Tongue (tissue), 2 donors: ENCODE data around the gene FRMPD2. TPM values are rescaled to one million over a fixed set of nuclear protein-coding genes. Genes with fewer than 3 reads are reported as not detected.
"Not testable (repeated sequence)": the region's sequence is repeated elsewhere in the genome, so short reads cannot be mapped to it uniquely, and the experiment has no call there.

Experiments
- DNase-seq: peaks from one replicate; pipeline ENCODE4 v3.0.0-alpha.2; 2015
- total RNA-seq: library from RNA; depleted of rRNA; stranded (reverse); fragments of >200 nt; gene quantifications from one replicate; pipeline ENCODE4 v1.2.3, GENCODE V29; 2014

Gene FRMPD2
- total RNA-seq, 1 donor from 2014 or later = not detected

DNA sequence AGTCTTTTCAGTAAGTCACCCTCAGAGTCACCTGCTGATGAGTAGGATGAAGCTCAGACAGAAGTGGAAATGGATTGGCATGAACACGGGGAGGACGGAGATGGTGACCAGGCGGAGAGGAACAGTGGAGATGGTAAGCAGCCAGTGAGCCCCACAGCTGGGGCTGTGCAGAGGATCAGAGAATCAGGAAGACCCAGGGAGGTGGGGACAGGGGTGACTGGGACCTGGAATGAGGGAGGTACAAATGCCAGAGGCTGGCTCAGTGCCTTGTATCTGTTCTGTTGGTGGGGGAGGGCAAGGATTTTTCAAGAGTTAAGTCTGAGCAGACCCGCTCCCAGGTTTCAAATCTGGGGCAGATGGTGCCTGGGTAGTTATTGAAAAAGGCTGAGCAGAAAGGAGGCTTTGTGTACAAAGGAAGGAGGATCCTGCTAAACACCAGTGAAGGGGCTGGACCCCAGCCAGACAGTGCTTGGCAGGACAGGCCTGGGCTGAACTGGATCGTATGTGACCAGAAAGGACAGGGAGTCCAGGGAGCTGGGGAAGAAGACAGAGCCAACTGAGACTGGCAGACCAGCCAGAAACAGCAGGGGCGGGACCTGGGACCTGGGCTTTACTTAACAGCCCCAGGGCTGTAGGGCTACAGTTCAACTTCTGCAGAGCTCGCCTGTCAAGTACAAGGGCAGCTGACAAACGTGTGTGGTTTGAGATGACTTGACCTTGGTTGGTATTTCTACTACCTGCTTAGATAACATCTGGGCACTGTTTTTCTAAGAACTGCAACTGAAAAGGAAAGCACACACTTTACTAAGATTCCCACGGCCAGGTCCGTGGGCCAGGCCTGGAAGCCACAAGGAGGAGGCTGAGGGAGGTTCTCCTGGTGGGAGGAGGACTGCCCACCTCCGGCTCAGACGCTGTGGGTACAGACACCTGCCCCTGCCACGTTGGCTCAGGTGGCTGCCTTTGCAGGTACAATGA, 13.2 kb upstream of the FRMPD2 start:
- DNase-seq = peak; percentile 63

DNA sequence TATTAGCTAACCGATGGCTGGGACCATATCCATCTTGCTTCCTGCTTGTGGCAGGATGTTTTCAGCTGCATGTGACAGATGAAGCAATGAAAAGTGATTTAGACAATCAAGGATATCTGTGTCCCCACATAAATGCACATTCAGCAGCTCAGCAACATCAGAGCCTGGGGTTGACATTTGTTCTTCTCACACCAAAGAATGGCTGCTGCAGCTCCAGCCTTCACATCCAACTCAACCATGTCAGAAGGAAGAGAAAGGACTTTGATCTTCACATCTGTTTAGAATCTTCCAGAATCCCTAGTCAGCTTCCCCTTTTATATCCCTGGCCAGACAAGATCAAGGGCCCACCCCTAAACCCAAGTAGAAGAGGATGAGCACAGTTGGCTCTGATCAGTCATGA, 11.9 kb upstream of the FRMPD2 start:
- no peak for DNase-seq

DNA sequence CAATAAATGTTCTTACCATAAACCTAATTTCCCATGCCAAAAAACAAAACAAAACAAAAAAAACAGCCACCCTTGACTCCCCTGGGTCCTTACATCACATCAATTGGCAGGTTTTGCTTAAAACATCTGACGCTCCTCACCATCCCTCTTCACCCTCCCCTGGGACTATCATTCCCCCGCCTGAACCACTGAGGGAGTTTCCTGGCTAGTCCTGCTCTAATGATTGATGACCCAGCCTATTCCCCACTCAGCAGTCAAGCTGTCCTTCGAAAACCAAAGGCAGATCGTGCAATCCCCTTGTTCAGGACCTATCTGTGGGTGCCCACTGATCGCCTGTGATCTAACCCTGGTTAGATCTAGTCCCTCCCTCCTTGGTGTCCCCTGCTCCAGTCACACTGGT, 11.2 kb upstream of the FRMPD2 start:
- no peak for DNase-seq

DNA sequence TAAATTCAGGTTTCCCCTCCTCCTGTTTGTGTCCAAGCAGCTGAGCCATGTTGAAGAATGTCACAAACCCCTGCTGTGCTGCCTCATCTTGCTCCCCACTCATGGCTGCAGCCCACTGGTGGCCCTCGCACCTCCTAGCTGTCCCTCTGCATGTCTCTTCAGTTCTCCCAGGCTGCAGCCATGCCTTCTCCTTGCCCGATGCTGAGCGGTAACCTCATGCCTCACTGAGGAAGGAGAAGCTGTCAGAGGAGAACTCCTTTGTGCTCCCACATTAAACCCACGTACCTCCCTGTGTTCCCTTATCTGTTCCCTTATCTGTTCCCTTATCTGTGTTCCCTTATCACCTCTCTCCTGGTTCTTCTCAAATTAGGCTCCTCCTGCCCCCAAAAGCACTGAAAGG, 10.3 kb upstream of the FRMPD2 start:
- no peak for DNase-seq

DNA sequence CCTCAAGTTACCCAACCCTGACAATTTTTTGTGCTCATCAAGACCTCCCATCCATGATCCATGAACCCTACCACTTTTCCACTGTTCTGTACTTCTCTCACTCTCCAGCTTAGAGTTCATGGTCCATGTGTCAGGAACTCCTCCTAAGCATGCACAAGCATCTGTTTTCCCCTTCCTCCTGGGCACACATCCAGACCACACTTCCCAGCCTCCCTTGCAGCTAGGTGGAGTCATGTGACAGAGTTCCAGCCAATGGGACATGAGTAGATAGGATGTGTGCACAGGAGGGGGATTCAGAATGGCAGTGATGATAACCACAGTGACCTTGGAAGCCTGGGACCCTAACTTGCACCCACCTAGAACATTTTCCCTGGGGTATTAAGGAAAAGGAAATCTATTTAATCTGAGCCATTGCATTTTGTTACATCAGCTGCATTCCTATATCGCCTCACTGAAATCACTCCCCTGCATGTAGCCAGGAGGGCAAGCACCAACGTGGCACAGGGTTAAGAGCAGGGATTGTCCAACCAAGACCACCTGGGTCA, 9.6 kb upstream of the FRMPD2 start:
- DNase-seq = no peak

DNA sequence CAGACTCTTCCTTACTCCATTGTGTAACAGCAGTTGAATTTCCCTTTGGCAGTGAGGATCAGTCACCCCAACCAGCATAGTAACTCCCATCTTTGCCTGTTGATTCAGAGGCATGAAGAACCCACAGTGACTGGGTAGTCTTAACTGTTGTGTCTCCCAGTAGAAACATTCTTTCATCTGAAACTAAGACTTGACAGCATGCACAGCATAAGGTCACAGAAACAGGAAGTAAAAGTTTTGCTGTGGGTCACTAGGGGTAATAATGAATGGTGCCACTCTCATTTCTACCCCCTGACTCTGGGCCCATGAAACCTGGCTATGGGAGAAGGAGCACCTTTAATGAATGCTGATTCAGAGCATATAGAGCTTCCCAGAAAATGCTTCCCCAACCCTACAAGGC, 8.3 kb upstream of the FRMPD2 start:
- no peak for DNase-seq

DNA sequence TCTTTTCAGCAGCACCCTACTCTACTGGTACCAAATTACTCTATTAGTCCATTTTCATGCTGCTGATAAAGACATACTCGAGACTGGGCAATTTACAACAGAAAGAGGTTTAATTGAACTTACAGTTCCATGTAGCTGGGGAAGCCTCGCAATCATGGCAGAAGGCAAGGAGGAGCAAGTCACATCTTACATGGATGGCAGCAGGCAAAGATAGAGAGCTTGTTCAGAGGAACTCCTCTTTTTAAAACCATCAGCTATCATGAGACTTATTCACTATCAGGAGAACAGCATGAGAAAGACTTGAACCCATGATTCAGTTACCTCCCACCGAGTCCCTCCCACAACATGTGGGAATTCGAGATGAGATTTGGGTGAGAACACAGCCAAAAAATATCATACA, 7.2 kb upstream of the FRMPD2 start:
- not testable (repeated sequence) for DNase-seq

DNA sequence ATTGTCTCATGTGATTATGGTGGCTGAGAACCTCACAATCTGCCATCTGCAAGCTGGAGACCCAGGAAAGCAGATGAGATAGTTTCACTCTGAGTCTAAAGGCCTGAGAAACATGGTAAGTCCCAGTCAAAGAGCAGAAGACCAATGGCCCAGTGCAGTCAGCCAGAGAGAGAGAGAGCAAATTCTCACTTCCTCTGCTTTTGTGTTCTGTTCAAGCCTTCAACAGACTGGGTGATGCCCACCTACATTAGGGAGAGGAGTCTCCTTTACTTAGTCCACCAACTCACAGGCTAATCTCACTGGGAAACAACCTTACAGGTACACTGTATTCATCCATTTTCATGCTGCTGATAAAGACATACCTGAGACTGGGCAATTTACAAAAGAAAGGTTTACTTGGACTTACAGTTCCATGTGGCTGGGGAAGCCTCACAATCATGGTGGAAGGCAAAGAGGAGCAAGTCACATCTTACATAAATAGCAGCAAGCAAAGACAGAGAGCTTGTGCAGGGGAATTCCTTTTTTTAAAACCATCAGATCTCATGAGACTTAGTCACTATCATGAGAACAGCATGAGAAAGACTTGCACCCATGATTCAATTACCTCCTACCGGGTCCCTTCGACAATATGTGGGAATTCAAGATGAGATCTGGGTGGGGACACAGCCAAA, 4.7 kb upstream of the FRMPD2 start:
- no peak for DNase-seq

DNA sequence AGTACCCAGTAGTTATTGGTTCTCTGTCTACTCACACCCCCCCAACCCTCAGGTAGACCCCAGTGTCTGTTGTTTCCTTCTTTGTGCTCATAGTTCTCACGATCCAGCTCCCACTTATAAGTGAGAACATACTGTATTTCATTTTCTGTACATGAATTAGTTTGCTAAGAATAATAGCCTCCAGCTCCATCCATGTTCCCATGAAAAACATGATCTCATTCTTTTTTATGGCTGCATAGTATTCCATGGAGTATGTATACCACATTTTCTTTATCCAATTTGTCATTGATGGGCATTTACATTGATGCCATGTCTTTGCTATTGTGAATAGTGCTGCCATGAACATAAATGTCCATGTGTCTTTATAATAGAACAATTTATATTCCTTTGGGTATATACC, 2.6 kb upstream of the FRMPD2 start:
- no peak for DNase-seq

DNA sequence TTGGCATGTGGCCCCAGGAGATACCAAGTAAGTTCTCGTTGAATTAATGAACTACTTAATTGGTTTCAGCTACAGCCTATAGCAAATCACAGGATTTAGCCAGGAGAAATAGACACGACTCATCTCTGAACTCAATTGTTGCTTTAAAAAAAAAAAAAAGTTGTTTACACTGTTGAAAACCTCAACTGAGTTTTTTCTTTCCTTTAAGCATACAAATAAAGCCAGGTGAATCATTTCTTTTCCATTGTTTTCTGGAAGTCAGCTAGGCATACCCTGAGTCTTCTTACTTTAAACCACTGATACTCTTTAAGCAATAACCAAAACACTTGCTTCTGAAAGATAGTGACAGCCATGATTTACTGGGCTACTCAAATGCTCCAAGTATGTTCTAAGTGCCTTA, 755 bp downstream of the FRMPD2 start:
- DNase-seq = no peak

DNA sequence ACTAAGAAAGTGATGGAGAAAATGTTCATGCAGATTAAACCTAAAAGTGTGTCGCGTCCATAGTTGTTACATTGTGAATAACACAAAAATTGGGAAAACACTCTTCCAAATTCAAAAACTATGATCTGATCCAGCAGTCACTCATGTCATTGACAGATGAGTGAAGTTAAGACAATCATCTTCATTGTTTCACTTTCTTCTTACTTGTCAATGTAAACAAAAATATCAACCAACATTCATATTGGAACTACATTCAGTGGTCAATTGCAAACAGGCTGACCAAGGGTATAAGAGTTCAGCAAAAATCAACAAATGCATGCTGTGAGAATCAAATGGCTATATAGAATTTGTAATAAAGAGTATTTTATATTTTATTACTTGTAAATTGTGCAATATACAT, 1.8 kb downstream of the FRMPD2 start:
- DNase-seq = no peak

DNA sequence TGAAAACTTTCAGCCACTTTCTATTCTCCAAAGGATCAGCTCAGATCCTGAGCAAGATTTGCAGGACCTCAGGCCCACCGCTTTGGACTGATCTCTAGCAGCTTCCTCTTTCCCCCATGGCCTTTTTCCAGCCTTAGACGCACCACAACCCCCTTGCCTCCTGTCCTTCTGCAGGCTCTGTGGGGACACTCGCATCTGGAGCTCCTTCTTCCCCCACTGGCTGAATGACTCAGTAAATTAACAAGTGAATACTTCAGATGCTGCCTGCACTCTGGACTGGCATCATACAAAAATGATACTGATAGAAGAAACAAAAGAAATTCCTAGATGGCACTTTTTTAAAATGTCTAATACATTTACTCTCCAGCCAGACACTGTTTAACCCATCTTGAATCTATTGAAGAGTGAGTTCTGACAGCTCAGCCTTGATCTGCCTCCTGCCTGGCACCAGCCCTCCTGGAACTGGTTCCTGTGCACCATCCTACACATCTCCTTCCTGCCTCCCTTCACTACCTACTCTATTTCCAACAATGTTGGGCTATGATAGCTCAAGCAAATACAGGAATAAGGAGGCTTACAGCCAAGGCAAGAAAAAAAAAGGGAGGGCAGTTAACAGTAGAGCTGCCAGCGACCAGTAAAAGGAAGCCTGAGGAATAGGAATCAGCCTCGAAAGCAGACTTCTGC, 3.3 kb downstream of the FRMPD2 start:
- no peak for DNase-seq

DNA sequence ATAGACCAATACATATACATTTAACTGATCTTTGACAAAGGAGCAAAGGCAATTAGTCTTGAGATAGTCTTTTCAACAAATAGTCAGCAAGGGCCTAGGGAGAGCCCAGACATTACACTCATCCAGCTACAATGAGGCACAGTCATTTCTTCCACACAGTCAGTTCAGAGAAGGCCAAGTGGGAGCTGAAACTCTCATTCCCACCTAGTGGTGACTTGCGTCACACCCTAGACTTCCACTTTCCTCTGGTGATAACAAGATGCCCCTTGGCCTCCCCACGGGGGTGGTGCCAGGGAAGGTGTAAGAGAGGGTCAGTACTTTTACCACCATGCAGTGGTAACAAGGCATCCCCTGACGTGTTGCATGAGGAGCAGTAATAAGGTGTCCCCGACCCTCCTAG, 8.0 kb downstream of the FRMPD2 start:
- no peak for DNase-seq

DNA sequence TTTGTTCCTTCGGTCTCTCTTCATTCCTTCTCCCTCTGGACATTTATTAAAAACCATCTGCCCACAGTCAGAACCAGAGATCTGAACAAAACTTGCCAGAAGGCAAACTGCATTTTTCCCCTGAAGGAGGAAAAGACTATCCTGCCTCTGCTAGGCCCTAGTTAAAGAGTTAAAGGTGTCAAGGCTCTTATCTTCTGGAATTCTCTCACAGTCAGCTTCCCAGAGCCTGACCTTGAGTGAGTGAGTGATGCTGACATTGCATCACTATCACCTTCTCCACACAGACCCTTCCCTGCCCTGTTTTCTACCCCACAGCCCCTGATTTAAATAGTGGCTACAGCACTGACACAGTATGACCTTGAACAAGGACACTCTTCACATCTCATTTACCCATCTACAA, 16.4 kb downstream of the FRMPD2 start:
- no peak for DNase-seq

DNA sequence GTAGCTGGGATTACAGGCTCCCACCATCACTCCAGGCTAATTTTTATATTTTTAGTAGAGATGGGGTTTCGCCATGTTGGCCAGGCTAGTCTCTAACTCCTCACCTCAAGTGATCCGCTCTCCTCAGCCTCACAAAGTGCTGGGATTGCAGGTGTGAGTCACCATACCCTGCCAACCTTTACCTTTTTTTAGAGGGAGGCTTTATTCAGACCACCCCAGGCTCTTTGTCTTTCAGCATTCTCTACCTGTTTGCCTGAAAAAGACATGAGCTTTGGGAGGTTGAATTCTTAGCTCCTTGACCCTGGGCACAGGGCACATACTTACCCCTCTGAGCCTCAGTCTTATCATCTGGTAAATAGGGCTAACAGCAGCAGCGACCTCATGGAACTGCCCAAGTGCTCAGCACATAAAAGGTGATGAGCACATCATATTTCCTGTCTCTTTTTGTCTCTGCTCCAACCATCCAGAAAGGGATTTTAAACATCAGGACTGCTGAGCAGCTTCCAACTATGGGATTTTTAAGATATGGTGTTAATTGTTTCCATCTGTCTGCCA, 17.0 kb downstream of the FRMPD2 start:
- DNase-seq = no peak

DNA sequence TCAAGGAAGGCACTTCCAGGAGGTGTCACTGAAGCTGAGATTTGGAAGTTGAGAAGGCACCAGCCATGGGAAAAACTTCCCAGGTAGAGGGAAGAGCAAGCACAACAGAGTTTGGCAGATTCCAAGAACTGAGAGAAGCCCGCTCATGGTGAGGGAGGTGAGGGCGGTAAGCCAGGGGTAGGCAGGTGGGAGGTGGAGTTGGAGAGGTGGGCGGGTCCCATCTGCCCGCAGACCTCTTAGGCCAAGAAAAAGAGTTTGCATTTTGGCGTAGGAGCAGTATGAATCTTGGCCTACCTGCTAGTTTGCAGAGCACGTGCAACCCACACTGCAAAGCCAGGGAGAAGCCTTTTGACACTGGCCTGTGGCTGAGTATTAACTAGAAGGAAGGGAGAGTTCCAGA, 18.8 kb downstream of the FRMPD2 start:
- DNase-seq = no peak

DNA sequence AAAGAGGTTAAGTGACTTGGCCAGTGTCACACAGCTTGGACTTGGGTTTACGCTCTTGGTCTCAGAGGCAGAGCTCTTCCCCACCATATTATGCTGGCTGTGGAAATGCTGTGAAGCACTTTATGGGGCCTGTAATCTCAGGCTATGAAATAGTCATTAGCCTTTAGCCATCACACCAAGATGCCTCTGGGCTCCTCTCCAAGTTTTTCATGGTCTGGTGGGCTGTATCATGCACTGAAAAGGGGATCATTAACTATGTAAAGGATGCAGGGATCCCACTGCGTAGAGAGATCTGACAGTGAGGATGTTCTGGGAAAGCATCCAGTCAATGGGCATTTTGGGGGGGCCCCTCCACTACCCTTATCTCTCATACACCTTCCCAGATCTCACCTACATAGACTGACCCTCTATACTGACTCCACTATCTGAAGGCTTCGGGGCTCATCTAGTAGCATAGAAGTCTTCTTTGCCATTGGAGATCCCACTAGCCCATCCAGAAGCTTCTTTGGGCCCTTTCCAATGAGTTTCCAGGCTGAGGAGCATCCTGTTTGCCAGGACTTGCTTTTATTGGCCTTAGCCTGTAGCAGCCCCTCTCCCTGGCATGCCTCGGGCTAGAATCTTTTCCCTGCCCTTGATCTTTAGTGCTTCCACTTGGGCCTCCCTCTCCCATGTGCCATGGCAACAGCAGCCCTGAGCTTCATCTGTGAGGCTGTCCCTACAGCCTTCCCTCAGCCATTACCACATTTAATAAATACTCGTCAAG, 19.6 kb downstream of the FRMPD2 start:
- DNase-seq = no peak

DNA sequence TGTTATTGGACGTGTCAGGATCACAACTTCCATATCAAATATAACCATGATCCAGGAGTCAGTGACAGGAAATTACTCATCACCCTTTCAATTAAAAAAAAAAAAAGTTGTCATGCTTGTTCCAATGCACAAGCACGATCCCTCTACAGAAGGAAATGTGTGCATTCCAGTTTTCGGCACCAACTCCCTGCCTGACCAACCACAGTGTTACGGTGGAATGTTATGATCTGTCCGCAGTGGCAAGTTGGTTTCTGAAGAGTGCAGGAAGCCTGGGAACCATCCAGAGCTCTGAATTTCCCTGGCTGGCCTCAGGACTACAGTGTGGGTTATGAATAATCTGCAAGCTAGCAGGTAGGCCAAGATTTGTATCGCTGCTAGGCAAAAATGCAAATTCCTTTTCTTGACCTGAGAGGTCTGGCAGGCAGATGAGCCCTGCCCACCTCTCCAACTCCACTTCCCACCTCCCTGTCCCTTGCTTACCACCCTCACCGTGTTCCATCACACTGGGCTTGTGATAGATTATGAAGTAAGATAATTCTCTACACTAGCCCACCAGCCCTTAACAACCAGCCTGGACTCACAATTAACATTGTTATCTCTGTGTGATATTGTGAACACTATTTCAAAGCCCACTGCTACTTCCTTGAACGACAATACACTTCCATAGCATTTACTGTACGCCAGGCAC, 20.4 kb downstream of the FRMPD2 start:
- DNase-seq = no peak

DNA sequence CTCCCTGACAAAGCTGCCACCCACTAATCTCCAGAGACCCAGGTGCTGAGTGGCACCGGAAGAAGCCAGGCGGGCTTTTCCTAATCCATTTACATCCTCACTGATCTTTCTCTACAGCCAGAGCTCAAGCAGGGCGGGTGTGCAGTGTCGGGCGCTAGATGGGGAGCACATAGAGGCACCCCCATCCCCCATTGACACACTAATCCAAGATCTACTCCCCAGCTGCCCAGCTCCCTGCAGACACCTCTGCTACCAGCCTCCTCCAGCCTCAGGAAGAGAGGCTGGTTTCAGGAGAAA, 22.2 kb downstream of the FRMPD2 start:
- DNase-seq = no peak

DNA sequence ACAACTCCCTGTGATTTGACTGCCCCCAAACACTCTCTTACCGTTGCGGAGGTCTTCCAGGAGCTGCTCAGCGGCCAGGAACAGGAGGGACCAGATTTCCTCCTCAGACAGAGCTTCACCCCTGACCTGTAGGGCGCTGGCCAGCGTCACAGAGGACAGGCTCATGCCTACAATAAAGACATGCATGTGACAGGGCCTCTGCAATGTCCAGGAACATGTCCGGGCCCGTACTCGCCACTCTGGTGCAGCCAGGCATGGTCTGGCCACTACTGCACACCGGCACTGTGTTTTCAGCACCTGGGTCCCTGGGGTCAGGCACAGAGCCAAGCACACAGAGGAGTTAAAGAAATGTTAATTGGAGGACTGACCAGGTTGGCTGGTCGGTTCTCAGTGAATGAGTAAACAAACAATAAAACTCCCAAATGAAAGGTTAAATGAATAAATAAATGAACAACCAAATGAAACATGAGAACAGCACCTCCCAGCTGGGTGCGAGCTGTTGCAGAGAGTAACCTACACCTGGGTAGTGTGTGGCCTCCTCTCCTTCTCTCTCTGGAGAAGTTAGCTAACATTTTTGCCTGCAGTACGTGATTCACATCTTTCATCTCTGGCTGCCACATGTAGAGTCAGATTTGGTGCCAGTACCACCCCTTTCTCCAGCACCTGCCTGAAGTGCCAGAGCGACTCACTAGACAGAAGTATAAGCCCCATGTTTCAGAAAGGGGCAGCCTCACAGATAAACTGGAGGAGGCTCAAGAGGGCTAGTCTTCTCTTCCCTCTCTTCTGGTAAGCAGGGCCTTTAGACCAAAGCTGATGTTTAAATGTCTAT, 22.8 kb downstream of the FRMPD2 start:
- peak; percentile 6 for DNase-seq
